BJ (cell line): ENCODE results near the gene MAPK6. TPM values are rescaled to one million over a fixed set of nuclear protein-coding genes. Genes with fewer than 3 reads are reported as not detected.

Experiments
- CTCF ChIA-PET: fragments of 350-600 bp; formaldehyde crosslinking; extraction: SDS; loops from one replicate; lab custom pipeline; 2021; ENCODE audit warnings: antibody characterized with exemption, inconsistent platforms; lab: Yijun Ruan, JAX
- POLR2A ChIA-PET: fragments of 300-600 bp; sonication (Branson Sonifier 250); formaldehyde crosslinking; extraction: SDS; loops from one replicate; lab custom pipeline; 2021; ENCODE audit warnings: antibody characterized with exemption; lab: Charles Lee
- DNase-seq: peaks from one replicate; pipeline ENCODE4 v3.0.0-alpha.2; 2011; ENCODE audit warnings: low read depth
- H3K27me3 ChIP-seq: 2 replicates; pipeline ENCODE4 v1.6.0; 2011; ENCODE audit warnings: low read length; ENCODE audit not compliant: control insufficient read depth, insufficient read depth
- H3K36me3 ChIP-seq: 2 replicates; pipeline ENCODE4 v1.5.1; 2011; ENCODE audit warnings: low read length; ENCODE audit not compliant: control insufficient read depth, insufficient read depth
- H3K4me3 ChIP-seq: 2 replicates; pipeline ENCODE4 v1.5.1; 2011; ENCODE audit warnings: low read depth, mild to moderate bottlenecking, control low read depth, low read length
- CTCF ChIP-seq: IDR thresholded peaks from 2 replicates; pipeline ENCODE4 v1.5.1; 2011; ENCODE audit warnings: low read depth, mild to moderate bottlenecking, control low read depth, inconsistent platforms, low read length, moderate library complexity; ENCODE audit not compliant: insufficient read depth
- polyA minus RNA-seq: library from RNA; depleted of rRNA, polyadenylated mRNA; stranded (reverse); fragments of >200 nt; gene quantifications from 2 replicates; pipeline ENCODE4 v1.2.3, GENCODE V29; 2011; rRNA and poly(A)+ RNA removed
- polyA plus RNA-seq: library from polyadenylated mRNA; depleted of rRNA; stranded (reverse); fragments of >200 nt; gene quantifications from 2 replicates; pipeline ENCODE4 v1.2.3, GENCODE V29; 2011; rRNA removed

MAPK6 gene
- polyA plus RNA-seq (21.2 and 44.8 TPM in 2 replicates), polyA minus RNA-seq (25.4 and 26.3 TPM in 2 replicates)

GRCh38 chr15:52018693-52019393 lies at the start of gene MAPK6:
Gene MAPK6 (plus strand): TSS chr15:52019219. CDS start chr15:52046461, 27,242 bp downstream.
- Histone ChIP-seq H3K27me3 (no peaks in the 10 kb centered on the region), H3K4me3 (peak within 1 kb of the TSS; percentile 56), H3K36me3 (peaks cover 1% of the 10 kb centered on the region; the same call in 1 of the 2 replicates)
- ChIA-PET POLR2A (no interaction called here), CTCF (no interaction called here)
- no peak for TF ChIP-seq CTCF
- DNase-seq: peak; percentile 50

GRCh38 chr15:51969728-51970127 lies 49.3 kb upstream of the MAPK6 start:
- Histone ChIP-seq H3K27me3 (no peaks in the 10 kb centered on the region), H3K4me3 (no peak overlapping the region), H3K36me3 (no peaks in the 10 kb centered on the region)
- DNase-seq: peak; percentile 16
- CTCF ChIA-PET: interaction anchor here (1.0 to 3.5 kb wide), 2 partner anchors 109 to 206 kb away, joined by 3 to 16 read pairs; no protein-coding TSS in a partner anchor
- POLR2A ChIA-PET: no interaction called here
- TF ChIP-seq CTCF: no peak

GRCh38 chr15:51970132-51970817 lies 48.7 kb upstream of the MAPK6 start:
- POLR2A ChIA-PET: no interaction called here
- no peaks in the 10 kb centered on the region for H3K27me3 ChIP-seq
- peak overlapping the region; percentile 68; the same call in 1 of the 2 replicates for H3K4me3 ChIP-seq
- no peaks in the 10 kb centered on the region for H3K36me3 ChIP-seq
- CTCF ChIA-PET: interaction anchor here (0.9 to 3.5 kb wide), 6 partner anchors 10 to 205 kb away, joined by 3 to 16 read pairs (median 4); no protein-coding TSS in a partner anchor
- TF ChIP-seq CTCF: no peak
- DNase-seq: no peak

- Histone ChIP-seq H3K27me3 (no peaks in the 10 kb centered on the region), H3K36me3 (no peaks in the 10 kb centered on the region), H3K4me3 (peak overlapping the region; percentile 68)
- TF ChIP-seq CTCF: no peak
- no peak for DNase-seq
- ChIA-PET POLR2A (interaction anchor here (1.3 kb wide), 1 partner anchor 10 kb away, joined by 7 read pairs; no protein-coding TSS in a partner anchor), CTCF (interaction anchor here (0.9 to 3.5 kb wide), 13 partner anchors 9 to 207 kb away, joined by 3 to 16 read pairs (median 4); no protein-coding TSS in a partner anchor)
These were observed 48.0 kb upstream of the MAPK6 start for GRCh38 chr15:51971032-51971374.
